ENCODE results near the gene HDAC9. TPM values are rescaled to one million over a fixed set of nuclear protein-coding genes. Genes with fewer than 3 reads are reported as not detected.
"Not testable (repeated sequence)": the region's sequence is repeated elsewhere in the genome, so short reads cannot be mapped to it uniquely, and the experiment has no call there.

Gene HDAC9
- total and polyA plus RNA-seq, 4 donors, result 2.2 to 41.0 (median 4.1) TPM

DNA sequence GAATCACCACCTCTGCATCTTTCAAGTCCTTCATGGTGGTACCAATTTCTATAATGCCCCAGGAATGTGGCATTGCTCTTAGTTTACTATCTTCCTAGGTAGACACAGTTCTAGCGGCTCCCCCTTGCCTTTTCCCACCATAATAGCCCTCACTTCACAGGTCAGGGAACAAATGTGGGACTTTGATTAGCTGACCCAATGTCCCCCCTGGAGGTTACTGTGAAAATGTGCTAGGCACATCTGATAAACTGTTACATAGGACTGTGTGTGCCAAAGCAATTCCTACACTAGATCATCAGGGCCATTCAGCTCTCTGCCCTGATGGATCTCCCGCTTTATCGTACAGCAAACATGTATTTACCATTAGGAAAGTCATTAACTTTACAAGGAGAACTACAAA, 527.9 kb downstream of the HDAC9 start:
- no peak overlapping the region for H3K27ac ChIP-seq (ENCODE audit: low read depth in 1 of 2, low read length in 1 of 2)
- H3K4me3 ChIP-seq, result no peak overlapping the region
- TF ChIP-seq, protein P1, sequence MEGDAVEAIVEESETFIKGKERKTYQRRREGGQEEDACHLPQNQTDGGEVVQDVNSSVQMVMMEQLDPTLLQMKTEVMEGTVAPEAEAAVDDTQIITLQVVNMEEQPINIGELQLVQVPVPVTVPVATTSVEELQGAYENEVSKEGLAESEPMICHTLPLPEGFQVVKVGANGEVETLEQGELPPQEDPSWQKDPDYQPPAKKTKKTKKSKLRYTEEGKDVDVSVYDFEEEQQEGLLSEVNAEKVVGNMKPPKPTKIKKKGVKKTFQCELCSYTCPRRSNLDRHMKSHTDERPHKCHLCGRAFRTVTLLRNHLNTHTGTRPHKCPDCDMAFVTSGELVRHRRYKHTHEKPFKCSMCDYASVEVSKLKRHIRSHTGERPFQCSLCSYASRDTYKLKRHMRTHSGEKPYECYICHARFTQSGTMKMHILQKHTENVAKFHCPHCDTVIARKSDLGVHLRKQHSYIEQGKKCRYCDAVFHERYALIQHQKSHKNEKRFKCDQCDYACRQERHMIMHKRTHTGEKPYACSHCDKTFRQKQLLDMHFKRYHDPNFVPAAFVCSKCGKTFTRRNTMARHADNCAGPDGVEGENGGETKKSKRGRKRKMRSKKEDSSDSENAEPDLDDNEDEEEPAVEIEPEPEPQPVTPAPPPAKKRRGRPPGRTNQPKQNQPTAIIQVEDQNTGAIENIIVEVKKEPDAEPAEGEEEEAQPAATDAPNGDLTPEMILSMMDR (IDR thresholded peaks at IDR 0.05; ENCODE audit: control extremely low read depth, extremely low read depth), result no peak
- H3K9ac ChIP-seq (ENCODE audit: insufficient read depth in 1 of 2, low read length in 2 of 2), result no peak overlapping the region
- H3K36me3 ChIP-seq (ENCODE audit: control insufficient read depth in 4 of 4, insufficient read depth in 4 of 4, low read length in 4 of 4), result no peaks in the 10 kb centered on the region
- no peaks in the 10 kb centered on the region for H3K27me3 ChIP-seq (ENCODE audit: control insufficient read depth in 3 of 3, insufficient read depth in 3 of 3, low read length in 2 of 3)
- no peak for ATAC-seq (ENCODE audit: insufficient read depth, low FRiP score)
- DNase-seq, result no peak
- no peaks in the 10 kb centered on the region for H3K9me3 ChIP-seq (ENCODE audit: control insufficient read depth in 4 of 4, insufficient read depth in 3 of 4, low read length in 3 of 4)
- WGBS, 2 donors, result 74 to 91% methylated on average over 3 of the region's 3 CpGs
- H3K4me1 ChIP-seq (ENCODE audit: control insufficient read depth in 5 of 5, insufficient read depth in 5 of 5, low read length in 5 of 5), result no peaks in the 10 kb centered on the region

DNA sequence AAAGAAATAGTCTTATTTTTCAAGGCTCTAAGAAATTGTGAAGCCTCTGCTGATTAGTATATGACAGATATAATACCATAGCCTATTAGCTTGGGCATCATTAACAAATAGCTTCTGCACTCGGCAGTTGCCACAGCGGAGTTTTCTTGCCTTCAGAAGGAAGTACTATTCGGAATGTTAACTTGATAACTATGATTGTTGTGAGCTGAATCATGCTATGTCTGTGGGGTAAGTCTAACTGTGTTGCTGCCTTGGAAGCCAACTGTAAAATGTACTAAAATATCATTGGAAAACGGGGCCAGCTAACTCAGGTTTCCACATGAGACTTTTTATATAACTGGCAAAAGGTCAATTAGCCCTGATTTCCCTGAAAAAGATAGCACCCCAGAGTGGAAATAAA, 528.7 kb downstream of the HDAC9 start:
- TF ChIP-seq, protein P1 (IDR thresholded peaks at IDR 0.05; ENCODE audit: control extremely low read depth, extremely low read depth), result no peak
- DNase-seq (no peak), ATAC-seq (ENCODE audit: insufficient read depth, low FRiP score) (no peak)
- H3K27ac ChIP-seq (ENCODE audit: low read depth in 1 of 2, low read length in 1 of 2), result no peak overlapping the region
- H3K9ac ChIP-seq (ENCODE audit: insufficient read depth in 1 of 2, low read length in 2 of 2), result no peak overlapping the region
- H3K36me3 ChIP-seq (ENCODE audit: control insufficient read depth in 4 of 4, insufficient read depth in 4 of 4, low read length in 4 of 4), result no peaks in the 10 kb centered on the region
- no peaks in the 10 kb centered on the region for H3K4me1 ChIP-seq (ENCODE audit: control insufficient read depth in 5 of 5, insufficient read depth in 5 of 5, low read length in 5 of 5)
- H3K9me3 ChIP-seq (ENCODE audit: control insufficient read depth in 4 of 4, insufficient read depth in 3 of 4, low read length in 3 of 4), result peaks cover 0 to 3% (median 0%) of the 10 kb centered on the region in 4 donors
- no peaks in the 10 kb centered on the region for H3K27me3 ChIP-seq (ENCODE audit: control insufficient read depth in 3 of 3, insufficient read depth in 3 of 3, low read length in 2 of 3)
- no peak overlapping the region for H3K4me3 ChIP-seq
- WGBS, 2 donors, result 68 to 77% methylated on average over 4 of the region's 4 CpGs

DNA sequence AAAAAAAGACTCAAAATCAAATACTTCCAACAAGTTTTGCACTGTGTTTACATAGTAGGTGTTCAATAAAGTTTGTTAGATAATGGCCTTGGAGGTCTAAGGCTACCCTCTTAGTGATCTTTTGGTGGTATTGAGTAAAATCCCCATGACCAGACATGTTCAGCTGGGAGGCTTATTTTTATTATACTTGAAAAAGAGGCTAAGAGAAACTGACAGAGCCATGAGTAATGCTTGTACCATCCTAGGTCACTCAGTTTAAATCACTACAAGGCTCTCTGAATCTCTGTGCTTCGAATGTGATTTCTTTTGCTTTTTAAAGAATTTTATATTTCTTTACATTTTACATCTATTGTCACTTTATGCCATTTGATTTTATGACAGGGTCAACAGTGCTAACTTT, 531.3 kb downstream of the HDAC9 start:
- Histone ChIP-seq H3K4me3 (no peak overlapping the region), H3K9me3 (ENCODE audit: control insufficient read depth in 4 of 4, insufficient read depth in 3 of 4, low read length in 3 of 4) (peaks cover 0 to 3% (median 0%) of the 10 kb centered on the region in 4 donors), H3K27me3 (ENCODE audit: control insufficient read depth in 3 of 3, insufficient read depth in 3 of 3, low read length in 2 of 3) (no peaks in the 10 kb centered on the region), H3K4me1 (ENCODE audit: control insufficient read depth in 5 of 5, insufficient read depth in 5 of 5, low read length in 5 of 5) (no peaks in the 10 kb centered on the region), H3K36me3 (ENCODE audit: control insufficient read depth in 4 of 4, insufficient read depth in 4 of 4, low read length in 4 of 4) (no peaks in the 10 kb centered on the region), H3K27ac (ENCODE audit: low read depth in 1 of 2, low read length in 1 of 2) (no peak overlapping the region), H3K9ac (ENCODE audit: insufficient read depth in 1 of 2, low read length in 2 of 2) (no peak overlapping the region)
- TF ChIP-seq, protein P1 (IDR thresholded peaks at IDR 0.05; ENCODE audit: control extremely low read depth, extremely low read depth), result no peak
- DNase-seq, result no peak
- 63 to 69% methylated on average over 1 of the region's 1 CpG for WGBS, 2 donors
- no peak for ATAC-seq (ENCODE audit: insufficient read depth, low FRiP score)

DNA sequence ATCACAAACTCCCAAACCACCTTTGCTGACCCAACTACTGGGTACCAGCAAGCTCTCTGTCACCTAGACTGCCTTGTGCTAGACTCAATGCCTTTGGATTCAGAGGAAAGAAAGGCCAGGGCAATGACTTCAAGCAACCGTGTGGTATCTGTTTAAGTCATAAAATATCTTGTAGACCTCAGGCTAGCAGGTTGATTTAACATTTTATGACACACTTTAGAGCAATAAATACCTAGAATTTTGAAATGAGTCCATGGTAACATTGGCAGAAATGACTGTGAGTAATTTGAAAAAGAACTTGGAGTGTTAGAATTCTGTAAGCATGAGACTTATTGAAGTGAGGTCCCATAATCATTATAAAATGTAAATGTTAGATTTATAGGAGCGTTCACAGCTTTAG, 534.7 kb downstream of the HDAC9 start:
- no peak overlapping the region for H3K9ac ChIP-seq (ENCODE audit: insufficient read depth in 1 of 2, low read length in 2 of 2)
- no peak overlapping the region for H3K4me3 ChIP-seq
- no peak overlapping the region for H3K27ac ChIP-seq (ENCODE audit: low read depth in 1 of 2, low read length in 1 of 2)
- H3K9me3 ChIP-seq (ENCODE audit: control insufficient read depth in 4 of 4, insufficient read depth in 3 of 4, low read length in 3 of 4), result peaks cover 0 to 3% (median 0%) of the 10 kb centered on the region in 4 donors
- DNase-seq (no peak), ATAC-seq (ENCODE audit: insufficient read depth, low FRiP score) (no peak)
- TF ChIP-seq, protein P1 (IDR thresholded peaks at IDR 0.05; ENCODE audit: control extremely low read depth, extremely low read depth), result no peak
- 80 to 86% methylated on average over 2 of the region's 2 CpGs for WGBS, 2 donors
- H3K4me1 ChIP-seq (ENCODE audit: control insufficient read depth in 5 of 5, insufficient read depth in 5 of 5, low read length in 5 of 5), result no peaks in the 10 kb centered on the region
- no peaks in the 10 kb centered on the region for H3K36me3 ChIP-seq (ENCODE audit: control insufficient read depth in 4 of 4, insufficient read depth in 4 of 4, low read length in 4 of 4)
- no peaks in the 10 kb centered on the region for H3K27me3 ChIP-seq (ENCODE audit: control insufficient read depth in 3 of 3, insufficient read depth in 3 of 3, low read length in 2 of 3)

DNA sequence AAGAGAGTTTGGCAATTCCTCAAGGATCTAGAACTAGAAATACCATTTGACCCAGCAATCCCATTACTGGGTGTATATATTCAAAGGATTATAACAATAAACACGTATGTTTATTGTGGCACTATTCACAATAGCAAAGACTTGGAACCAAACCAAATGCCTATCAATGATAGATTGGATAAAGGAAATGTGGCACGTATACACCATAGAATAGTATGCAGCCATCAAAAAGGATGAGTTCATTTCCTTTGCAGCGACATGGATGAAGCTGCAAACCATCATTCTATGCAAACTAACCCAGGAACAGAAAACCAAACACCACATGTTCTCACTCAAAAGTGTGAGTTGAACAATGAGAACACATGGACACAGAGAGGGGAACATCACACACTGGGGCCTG, 537.4 kb downstream of the HDAC9 start:
- H3K4me1 ChIP-seq (ENCODE audit: control insufficient read depth in 5 of 5, insufficient read depth in 5 of 5, low read length in 5 of 5); ATAC-seq (ENCODE audit: insufficient read depth, low FRiP score); H3K36me3 ChIP-seq (ENCODE audit: control insufficient read depth in 4 of 4, insufficient read depth in 4 of 4, low read length in 4 of 4); H3K4me3 ChIP-seq; H3K27me3 ChIP-seq (ENCODE audit: control insufficient read depth in 3 of 3, insufficient read depth in 3 of 3, low read length in 2 of 3); H3K9me3 ChIP-seq (ENCODE audit: control insufficient read depth in 4 of 4, insufficient read depth in 3 of 4, low read length in 3 of 4); H3K27ac ChIP-seq (ENCODE audit: low read depth in 1 of 2, low read length in 1 of 2); H3K9ac ChIP-seq (ENCODE audit: insufficient read depth in 1 of 2, low read length in 2 of 2); DNase-seq: not testable (repeated sequence)
- WGBS, 2 donors, result 85 to 89% methylated on average over 3 of the region's 3 CpGs
